Neural cell (in vitro differentiated cells): ENCODE data around the gene COLEC11. TPM values are rescaled to one million over a fixed set of nuclear protein-coding genes. Genes with fewer than 3 reads are reported as not detected.
"Not testable (repeated sequence)": the region's sequence is repeated elsewhere in the genome, so short reads cannot be mapped to it uniquely, and the experiment has no call there.

Experiments
- H2AFZ ChIP-seq: fragments of 200-600, 300-800 bp; sonication (generic), shearing (Covaris generic); 2 replicates; pipeline ENCODE4 v1.6.0; 2014; ENCODE audit warnings: low read depth, mild to moderate bottlenecking, antibody characterized with exemption, low read length, moderate library complexity
- H3F3A ChIP-seq: fragments of 200-600 bp; shearing (Covaris generic); 2 replicates; pipeline ENCODE4 v1.6.1; 2016; ENCODE audit warnings: mild to moderate bottlenecking, moderate library complexity, mixed read lengths, antibody characterized with exemption, low read length; ENCODE audit not compliant: insufficient read depth, poor library complexity, severe bottlenecking
- H3K27ac ChIP-seq: fragments of 200-600, 300-800 bp; sonication (generic), shearing (Covaris generic); 2 replicates; pipeline ENCODE4 v1.5.1; 2014; ENCODE audit warnings: mild to moderate bottlenecking, low read length, moderate library complexity
- H3K27me3 ChIP-seq: fragments of 300-800, 200-600 bp; sonication (generic), shearing (Covaris generic); 2 replicates; pipeline ENCODE4 v1.6.0; 2014; ENCODE audit warnings: mild to moderate bottlenecking, low read depth, low read length, moderate library complexity; ENCODE audit not compliant: insufficient read depth
- H3K36me3 ChIP-seq: fragments of 300-800, 200-600 bp; sonication (generic), shearing (Covaris generic); 2 replicates; pipeline ENCODE4 v1.5.1; 2014; ENCODE audit warnings: mild to moderate bottlenecking, antibody characterized with exemption, low read length, moderate library complexity; ENCODE audit not compliant: insufficient read depth
- H3K4me2 ChIP-seq: fragments of 300-800, 200-600 bp; sonication (generic), shearing (Covaris generic); 2 replicates; pipeline ENCODE4 v1.6.0; 2014; ENCODE audit warnings: mild to moderate bottlenecking, low read length
- H3K4me3 ChIP-seq: fragments of 300-800, 200-600 bp; sonication (generic), shearing (Covaris generic); 2 replicates; pipeline ENCODE4 v1.5.1; 2014; ENCODE audit warnings: mild to moderate bottlenecking, low read length, moderate library complexity
- H3K79me2 ChIP-seq: fragments of 200-600 bp; shearing (Covaris generic); replicated peaks from 2 replicates; pipeline ENCODE4 v1.6.0; 2014; ENCODE audit warnings: mild to moderate bottlenecking, low read length, moderate library complexity; ENCODE audit not compliant: insufficient read depth
- H3K9ac ChIP-seq: fragments of 300-800, 200-600 bp; sonication (generic), shearing (Covaris generic); 2 replicates; pipeline ENCODE4 v1.6.1; 2016; ENCODE audit warnings: mild to moderate bottlenecking, low read length, mixed read lengths
- H3K9me2 ChIP-seq: fragments of 200-600 bp; shearing (Covaris generic); 2 replicates; pipeline ENCODE4 v1.6.1; 2016; ENCODE audit warnings: mild to moderate bottlenecking, low read length, mixed read lengths; ENCODE audit not compliant: insufficient read depth
- H3K9me3 ChIP-seq: fragments of 200-600, 300-800 bp; sonication (generic), shearing (Covaris generic); 2 replicates; pipeline ENCODE4 v1.6.1; 2016; ENCODE audit warnings: mild to moderate bottlenecking, mixed run types, low read length, moderate library complexity, mixed read lengths
- H4K20me1 ChIP-seq: fragments of 200-600 bp; shearing (Covaris generic); 2 replicates; pipeline ENCODE4 v1.6.1; 2016; ENCODE audit warnings: mild to moderate bottlenecking, mixed run types; ENCODE audit not compliant: insufficient read depth
- CTCF ChIP-seq: fragments of 450-650 bp; IDR thresholded peaks from 2 replicates; pipeline ENCODE4 v1.5.1; 2014; ENCODE audit warnings: antibody characterized with exemption, mild to moderate bottlenecking, moderate library complexity; ENCODE audit not compliant: poor library complexity, severe bottlenecking
- RAD21 ChIP-seq: fragments of 450-650 bp; conservative IDR thresholded peaks from 2 replicates; pipeline ENCODE4 v1.6.1; 2014; ENCODE audit warnings: antibody characterized with exemption, mild to moderate bottlenecking, moderate library complexity
- polyA plus RNA-seq: library from polyadenylated mRNA; depleted of rRNA; stranded (reverse); fragments of >200 nt; gene quantifications from 2 replicates; pipeline ENCODE4 v1.2.3, GENCODE V29; 2014

COLEC11 gene
- polyA plus RNA-seq, 1 donor from 2014 or later = 4.0 TPM

GRCh38 chr2:3613524-3613905 is 18.6 kb downstream of the COLEC11 start:
- TF ChIP-seq RAD21 (no peak), CTCF (no peak)
- Histone ChIP-seq H3K9me2 (no peaks in the 10 kb centered on the region), H3F3A (no peaks in the 10 kb centered on the region), H3K36me3 (no peaks in the 10 kb centered on the region), H3K79me2 (no peaks in the 10 kb centered on the region), H2AFZ (no peak overlapping the region), H4K20me1 (no peaks in the 10 kb centered on the region), H3K9me3 (no peaks in the 10 kb centered on the region), H3K27me3 (no peaks in the 10 kb centered on the region), H3K4me2 (no peak overlapping the region), H3K27ac (no peak overlapping the region), H3K9ac (no peak overlapping the region), H3K4me3 (no peak overlapping the region)

DNA sequence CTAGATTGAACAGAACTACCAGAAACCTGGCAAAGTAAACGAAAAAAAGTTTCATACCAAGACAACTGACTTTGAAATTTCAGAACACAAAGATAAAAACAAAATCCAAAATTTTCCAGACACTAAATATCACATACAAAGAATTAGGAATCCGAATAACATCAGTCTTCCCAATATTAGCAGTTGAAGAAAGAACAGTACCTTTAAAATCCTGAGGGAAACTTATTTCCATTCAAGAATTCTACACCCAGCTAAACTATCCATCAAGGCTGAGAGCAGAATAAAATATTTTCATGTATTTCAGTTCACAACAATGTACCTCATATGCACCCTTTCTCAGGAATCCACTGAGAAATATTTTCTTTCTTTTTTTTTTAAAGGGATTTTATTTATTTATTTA is 19.8 kb downstream of the COLEC11 start:
- not testable (repeated sequence) for H3K36me3 ChIP-seq, H3K9ac ChIP-seq, H3F3A ChIP-seq, H3K27ac ChIP-seq, H3K9me2 ChIP-seq, H4K20me1 ChIP-seq, H3K9me3 ChIP-seq, H2AFZ ChIP-seq, H3K79me2 ChIP-seq, H3K4me3 ChIP-seq, H3K27me3 ChIP-seq, H3K4me2 ChIP-seq

DNA sequence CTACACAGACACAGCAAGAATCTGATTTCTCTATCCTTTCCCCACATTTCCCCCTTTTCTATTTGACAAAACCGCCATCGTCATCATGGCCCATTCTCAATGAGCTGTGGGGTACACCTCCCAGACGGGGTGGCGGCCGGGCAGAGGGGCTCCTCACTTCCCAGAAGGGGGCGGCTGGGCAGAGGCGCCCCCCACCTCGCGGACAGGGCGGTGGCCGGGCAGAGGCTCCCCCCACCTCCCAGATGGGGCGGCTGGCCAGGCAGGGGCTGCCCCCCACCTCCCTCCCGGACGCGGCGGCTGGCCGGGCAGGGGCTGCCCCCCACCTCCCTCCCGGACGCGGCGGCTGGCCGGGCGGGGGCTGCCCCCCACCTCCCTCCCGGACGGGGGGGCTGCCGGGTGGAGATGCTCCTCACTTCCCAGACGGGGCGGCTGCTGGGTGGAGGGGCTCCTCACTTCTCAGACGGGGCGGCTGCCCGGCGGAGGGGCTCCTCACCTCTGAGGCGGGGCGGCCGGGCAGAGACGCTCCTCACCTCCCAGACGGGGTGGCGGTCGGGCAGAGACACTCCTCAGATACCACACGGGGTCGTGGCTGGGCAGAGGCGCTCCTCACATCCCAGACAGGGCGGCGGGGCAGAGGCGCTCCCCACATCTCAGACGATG is 20.8 kb downstream of the COLEC11 start:
- H3K27me3 ChIP-seq, H3K79me2 ChIP-seq, H3K4me3 ChIP-seq, H3K36me3 ChIP-seq, H3K27ac ChIP-seq, H3K4me2 ChIP-seq, H4K20me1 ChIP-seq, H3F3A ChIP-seq, H3K9ac ChIP-seq, H2AFZ ChIP-seq, H3K9me3 ChIP-seq, H3K9me2 ChIP-seq: not testable (repeated sequence)

GRCh38 chr2:3616435-3617197 is 21.7 kb downstream of the COLEC11 start:
- not testable (repeated sequence) for H3K9ac ChIP-seq, H3K27me3 ChIP-seq, H3K79me2 ChIP-seq, H3K4me3 ChIP-seq, H4K20me1 ChIP-seq, H3K9me3 ChIP-seq, H3K36me3 ChIP-seq, H3K27ac ChIP-seq, H3F3A ChIP-seq, H3K4me2 ChIP-seq, H2AFZ ChIP-seq, H3K9me2 ChIP-seq
